H1 (cell line): ENCODE results near the gene SLC26A11. TPM values are rescaled to one million over a fixed set of nuclear protein-coding genes. Genes with fewer than 3 reads are reported as not detected.
"Not testable (repeated sequence)": the region's sequence is repeated elsewhere in the genome, so short reads cannot be mapped to it uniquely, and the experiment has no call there.

Source experiments
- CTCF ChIA-PET: fragments of 300-600 bp; sonication (Branson Sonifier 250); formaldehyde crosslinking; loops from one replicate; lab custom pipeline; 2021; ENCODE audit not compliant: partially characterized antibody; lab: Charles Lee
- POLR2A ChIA-PET: fragments of 300-600 bp; sonication (Branson Sonifier 250); formaldehyde crosslinking; loops from one replicate; lab custom pipeline; 2021; ENCODE audit warnings: inconsistent platforms; ENCODE audit not compliant: partially characterized antibody; lab: Charles Lee
- DNase-seq, 2 experiments: peaks; one replicate each; pipeline versions ENCODE4 v3.0.0 to v3.0.0-alpha.2; 2010 to 2022; ENCODE audit warnings: low spot score in 2 of 2, low read depth in 1 of 2, mixed read lengths in 1 of 2
- FAIRE-seq: peaks from 2 replicates; lab custom pipeline; 2011; peaks lifted over from hg19 to GRCh38; lab: Jason Lieb, UNC
- H2AFZ ChIP-seq: 2 replicates; pipeline ENCODE4 v1.8.1; 2012; ENCODE audit warnings: low read length, inconsistent platforms
- H2AK5ac ChIP-seq: 2 replicates; pipeline ENCODE4 v1.6.1; 2013; ENCODE audit warnings: low read depth, low read length
- H2BK120ac ChIP-seq: replicated peaks from 2 replicates; pipeline ENCODE3; 2013; ENCODE audit warnings: low read depth, low read length, inconsistent platforms
- H2BK12ac ChIP-seq: 2 replicates; pipeline ENCODE4 v1.6.1; 2013; ENCODE audit warnings: low read depth, low read length
- H2BK15ac ChIP-seq: 2 replicates; pipeline ENCODE4 v1.6.1; 2013; ENCODE audit warnings: low read length
- H2BK20ac ChIP-seq: 2 replicates; pipeline ENCODE4 v1.6.1; 2013; ENCODE audit warnings: low read length
- H2BK5ac ChIP-seq: 2 replicates; pipeline ENCODE4 v1.6.1; 2013; ENCODE audit warnings: low read depth, low read length
- H3K14ac ChIP-seq: 2 replicates; pipeline ENCODE4 v1.6.1; 2013; ENCODE audit warnings: inconsistent platforms; ENCODE audit not compliant: insufficient read length
- H3K18ac ChIP-seq: 2 replicates; pipeline ENCODE4 v1.6.1; 2013; ENCODE audit warnings: low read length; ENCODE audit errors: extremely low read depth
- H3K23ac ChIP-seq: 2 replicates; pipeline ENCODE4 v1.6.1; 2013; ENCODE audit warnings: inconsistent platforms; ENCODE audit not compliant: insufficient read length
- H3K23me2 ChIP-seq: 2 replicates; pipeline ENCODE4 v1.6.1; 2013; ENCODE audit warnings: low read depth, low read length
- H3K27ac ChIP-seq: 2 replicates; pipeline ENCODE4 v1.6.1; 2011; ENCODE audit warnings: low read depth, low read length, inconsistent platforms
- H3K27me3 ChIP-seq, 4 experiments: replicated peaks in 1 of 4; 1 replicate in 1 of 4; 2 replicates in 3 of 4; pipeline versions ENCODE4 v1.6.1 to v1.8.1; 2011 to 2013; ENCODE audit warnings: low read length in 3 of 4, mild to moderate bottlenecking in 3 of 4, inconsistent platforms in 2 of 4, mixed read lengths in 2 of 4, moderate library complexity in 1 of 4; ENCODE audit not compliant: control insufficient read depth in 3 of 4, insufficient read depth in 3 of 4; ENCODE audit errors: extremely low read depth in 1 of 4
- H3K36me3 ChIP-seq, 4 experiments: 2 replicates each; pipeline versions ENCODE4 v1.6.1 to v1.8.1; 2011 to 2013; ENCODE audit warnings: mild to moderate bottlenecking in 4 of 4, low read length in 3 of 4, moderate library complexity in 2 of 4, control low read depth in 1 of 4, inconsistent platforms in 1 of 4; ENCODE audit not compliant: insufficient read depth in 4 of 4, control insufficient read depth in 2 of 4
- H3K4ac ChIP-seq: replicated peaks from 2 replicates; pipeline ENCODE3; 2013; ENCODE audit warnings: low read length, low read depth, mixed read lengths, inconsistent platforms; ENCODE audit not compliant: insufficient read length
- H3K4me1 ChIP-seq, 4 experiments: replicated peaks in 1 of 4; 1 replicate in 1 of 4; 2 replicates in 3 of 4; pipeline versions ENCODE4 v1.6.1 to v1.8.1; 2011 to 2013; ENCODE audit warnings: low read length in 3 of 4, inconsistent platforms in 2 of 4, mixed read lengths in 1 of 4; ENCODE audit not compliant: insufficient read depth in 4 of 4, control insufficient read depth in 3 of 4
- H3K4me2 ChIP-seq, 2 experiments: 2 replicates each; pipeline versions ENCODE4 v1.6.1 to v1.8.1; 2011 to 2013; ENCODE audit warnings: low read depth in 2 of 2, low read length in 2 of 2, control low read depth in 1 of 2, inconsistent platforms in 1 of 2, mild to moderate bottlenecking in 1 of 2; ENCODE audit not compliant: insufficient read depth in 1 of 2
- H3K4me3 ChIP-seq, 4 experiments: fragments of 200-600, 300-600 bp in 1 of 4; sonication (generic), shearing (Covaris generic), sonication (Bioruptor Twin) in 1 of 4; 2 replicates each; pipeline versions ENCODE4 v1.5.1 to v1.8.1; 2011 to 2016; ENCODE audit warnings: low read length in 4 of 4, low read depth in 3 of 4, control low read depth in 2 of 4, inconsistent platforms in 2 of 4, mild to moderate bottlenecking in 2 of 4, mixed read lengths in 1 of 4, moderate library complexity in 1 of 4; ENCODE audit not compliant: insufficient read depth in 2 of 4; ENCODE audit errors: extremely low read depth in 1 of 4
- H3K56ac ChIP-seq: replicated peaks from 2 replicates; pipeline ENCODE3; 2013; ENCODE audit warnings: low read depth, mild to moderate bottlenecking, mixed read lengths, low read length, inconsistent platforms; ENCODE audit not compliant: insufficient read length
- H3K79me1 ChIP-seq: 2 replicates; pipeline ENCODE4 v1.6.1; 2013; ENCODE audit warnings: low read depth, low read length, control low read depth
- H3K79me2 ChIP-seq, 2 experiments: 2 replicates each; pipeline versions ENCODE4 v1.6.1 to v1.8.1; 2012 to 2013; ENCODE audit warnings: low read length in 2 of 2, mild to moderate bottlenecking in 2 of 2, inconsistent platforms in 1 of 2; ENCODE audit not compliant: insufficient read depth in 2 of 2, control insufficient read depth in 1 of 2
- H3K9ac ChIP-seq, 4 experiments: replicated peaks in 1 of 4; 1 replicate in 1 of 4; 2 replicates in 3 of 4; pipeline versions ENCODE4 v1.6.1 to v1.8.1; 2011 to 2013; ENCODE audit warnings: low read depth in 3 of 4, low read length in 3 of 4, control low read depth in 2 of 4, mild to moderate bottlenecking in 2 of 4, moderate library complexity in 2 of 4, inconsistent platforms in 1 of 4; ENCODE audit errors: extremely low read depth in 1 of 4
- H3K9me3 ChIP-seq, 2 experiments: 2 replicates each; pipeline versions ENCODE4 v1.6.1 to v1.8.1; 2012 to 2013; ENCODE audit warnings: mild to moderate bottlenecking in 2 of 2, moderate library complexity in 2 of 2, control low read depth in 1 of 2, inconsistent platforms in 1 of 2, low read depth in 1 of 2, low read length in 1 of 2, mixed read lengths in 1 of 2; ENCODE audit not compliant: insufficient read depth in 2 of 2
- H4K20me1 ChIP-seq, 2 experiments: replicated peaks in 1 of 2; 2 replicates each; pipeline versions ENCODE3 to v1.8.1; 2011 to 2013; ENCODE audit warnings: inconsistent platforms in 2 of 2, low read length in 2 of 2, mild to moderate bottlenecking in 1 of 2; ENCODE audit not compliant: insufficient read depth in 2 of 2, control insufficient read depth in 1 of 2
- H4K5ac ChIP-seq: 2 replicates; pipeline ENCODE4 v1.6.1; 2013; ENCODE audit warnings: low read length, low read depth, mixed read lengths, inconsistent platforms; ENCODE audit not compliant: insufficient read length
- H4K8ac ChIP-seq: 2 replicates; pipeline ENCODE4 v1.8.0; 2013; ENCODE audit warnings: mild to moderate bottlenecking, moderate library complexity, low read length, inconsistent platforms; ENCODE audit not compliant: insufficient read depth; ENCODE audit errors: extremely low read depth
- H4K91ac ChIP-seq: replicated peaks from 2 replicates; pipeline ENCODE3; 2013; ENCODE audit warnings: low read length, mixed read lengths, inconsistent platforms; ENCODE audit not compliant: insufficient read length
- WGBS, 2 experiments: shearing (Covaris generic) in 1 of 2; methylation state at CpG; one replicate each; pipeline versions ENCODE4 v1.1.6 to v1.1.7; 2013 to 2015; ENCODE audit warnings: low lambda C conversion rate in 2 of 2, mixed read lengths in 2 of 2, inconsistent platforms in 1 of 2, low coverage in 1 of 2, missing lambda C conversion rate in 1 of 2; ENCODE audit not compliant: insufficient replicate concordance in 2 of 2, insufficient coverage in 1 of 2, insufficient read length in 1 of 2; ENCODE audit errors: extremely low coverage in 1 of 2, missing lambda C conversion rate in 1 of 2; 5-methylcytosine and 5-hydroxymethylcytosine counted together
- polyA plus RNA-seq, 7 experiments: library from polyadenylated mRNA; depleted of rRNA in 3 of 7; stranded (reverse) in 5 of 7; unstranded in 2 of 7; fragments of >200 nt in 5 of 7; fragments of 200-250 nt in 2 of 7; gene quantifications; 1 replicate in 5 of 7; 2 replicates in 1 of 7; 4 replicates in 1 of 7; pipeline versions ENCODE4 v1.2.1 to v1.2.3, GENCODE V29; 2011 to 2013; ENCODE audit warnings: missing spikeins in 2 of 7, mixed read lengths in 2 of 7
- total RNA-seq: library from RNA; stranded (reverse); fragmentation: NEBNext Ultra II Directional; extraction: Animal tissue kit (Norgen Biotek cat#: 25700); gene quantifications from 2 replicates; pipeline ENCODE4 v1.2.1, GENCODE V29; 2021

The SLC26A11 gene
- total and polyA plus RNA-seq, 2 of the 8 experiments (the other 6 are each of a cell fraction or from before 2014, with no cell fraction given): 15.5 to 25.9 TPM

- not testable (repeated sequence) for DNase-seq, H4K20me1 ChIP-seq, H2BK20ac ChIP-seq, FAIRE-seq, H3K23ac ChIP-seq, H3K4me3 ChIP-seq, H3K27ac ChIP-seq, H3K56ac ChIP-seq, H2BK5ac ChIP-seq, H3K79me2 ChIP-seq, H4K5ac ChIP-seq, H3K4me2 ChIP-seq, H3K18ac ChIP-seq, H2BK12ac ChIP-seq, H4K8ac ChIP-seq, H3K79me1 ChIP-seq, H4K91ac ChIP-seq, H3K23me2 ChIP-seq, H3K14ac ChIP-seq, H2BK15ac ChIP-seq, H2AK5ac ChIP-seq, H3K9ac ChIP-seq, H3K9me3 ChIP-seq, H3K4me1 ChIP-seq, H2BK120ac ChIP-seq, H2AFZ ChIP-seq, H3K27me3 ChIP-seq, H3K4ac ChIP-seq
- CTCF ChIA-PET: interaction anchor here (1.0 to 2.9 kb wide), 3 partner anchors 15 to 104 kb away, joined by 5 to 13 read pairs (median 5); no protein-coding TSS in a partner anchor
- WGBS, 2 experiments: 91% methylated on average over 4 of the region's 4 CpGs; no CpG with 5 or more reads in 1 of the 2 experiments
- POLR2A ChIA-PET: interaction anchor here (0.8 kb wide), 1 partner anchor 9 kb away, joined by 3 read pairs; no protein-coding TSS in a partner anchor
- peaks cover 6 to 76% (median 32%) of the 10 kb centered on the region in 4 experiments for H3K36me3 ChIP-seq
These were observed 79.3 kb downstream of the SLC26A11 start for GRCh38 chr17:80299350-80300100.
